ENCODE measurements around the gene CXorf49.
"Not testable (repeated sequence)": the region's sequence is repeated elsewhere in the genome, so short reads cannot be mapped to it uniquely, and the experiment has no call there.

DNA sequence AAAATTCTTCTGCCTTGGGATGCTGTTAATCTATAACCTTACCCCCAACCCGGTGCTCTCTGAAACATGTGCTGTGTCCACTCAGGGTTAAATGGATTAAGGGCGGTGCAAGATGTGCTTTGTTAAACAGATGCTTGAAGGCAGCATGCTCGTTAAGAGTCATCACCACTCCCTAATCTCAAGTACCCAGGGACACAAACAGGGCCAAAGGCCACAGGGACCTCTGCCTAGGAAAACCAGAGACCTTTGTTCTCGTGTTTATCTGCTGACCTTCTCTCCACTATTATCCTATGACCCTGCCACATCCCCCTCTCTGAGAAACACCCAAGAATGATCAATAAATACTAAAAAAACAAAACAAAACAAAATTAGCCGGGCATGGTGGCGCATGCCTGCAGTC lies 40.9 kb downstream of the CXorf49 start:
- TF ChIP-seq, protein P1, sequence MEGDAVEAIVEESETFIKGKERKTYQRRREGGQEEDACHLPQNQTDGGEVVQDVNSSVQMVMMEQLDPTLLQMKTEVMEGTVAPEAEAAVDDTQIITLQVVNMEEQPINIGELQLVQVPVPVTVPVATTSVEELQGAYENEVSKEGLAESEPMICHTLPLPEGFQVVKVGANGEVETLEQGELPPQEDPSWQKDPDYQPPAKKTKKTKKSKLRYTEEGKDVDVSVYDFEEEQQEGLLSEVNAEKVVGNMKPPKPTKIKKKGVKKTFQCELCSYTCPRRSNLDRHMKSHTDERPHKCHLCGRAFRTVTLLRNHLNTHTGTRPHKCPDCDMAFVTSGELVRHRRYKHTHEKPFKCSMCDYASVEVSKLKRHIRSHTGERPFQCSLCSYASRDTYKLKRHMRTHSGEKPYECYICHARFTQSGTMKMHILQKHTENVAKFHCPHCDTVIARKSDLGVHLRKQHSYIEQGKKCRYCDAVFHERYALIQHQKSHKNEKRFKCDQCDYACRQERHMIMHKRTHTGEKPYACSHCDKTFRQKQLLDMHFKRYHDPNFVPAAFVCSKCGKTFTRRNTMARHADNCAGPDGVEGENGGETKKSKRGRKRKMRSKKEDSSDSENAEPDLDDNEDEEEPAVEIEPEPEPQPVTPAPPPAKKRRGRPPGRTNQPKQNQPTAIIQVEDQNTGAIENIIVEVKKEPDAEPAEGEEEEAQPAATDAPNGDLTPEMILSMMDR (IDR thresholded peaks at IDR 0.05): not testable (repeated sequence)
- not testable (repeated sequence) for TF ChIP-seq POLR2A (IDR thresholded peaks at IDR 0.05)
